Stimulated activated CD4-positive, alpha-beta T cell treated with anti-CD3 and anti-CD28 coated beads, Interleukin-1b, Interleukin-23, amount 100 ng/mL, for 24 hours (primary cell): ENCODE measurements around the gene TFPI.

Experiments used
- DNase-seq, 4 experiments: peaks; one replicate each; pipeline ENCODE4 v3.0.0-alpha.2; 2020; ENCODE audit warnings: low read depth in 4 of 4, low spot score in 1 of 4

TFPI gene

DNA sequence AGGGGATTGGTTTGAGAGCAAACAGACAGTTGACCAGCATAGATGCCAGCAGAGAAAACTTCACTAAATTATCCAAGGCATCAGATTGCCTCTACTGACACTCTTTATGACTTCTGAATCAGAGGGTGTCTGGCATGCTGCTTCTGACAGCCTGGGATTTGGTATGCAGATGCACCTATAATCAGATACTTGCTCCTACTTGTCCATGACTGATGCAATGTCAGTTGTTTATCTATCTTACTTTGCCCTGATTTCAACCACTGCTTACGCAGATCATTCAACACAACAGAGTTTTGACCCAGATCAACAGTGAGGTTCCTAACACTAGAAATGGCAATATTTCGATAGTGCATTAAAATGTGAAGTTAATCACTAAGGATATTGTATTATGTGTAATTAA is 83.5 kb downstream of the TFPI start:
- no peak for DNase-seq

DNA sequence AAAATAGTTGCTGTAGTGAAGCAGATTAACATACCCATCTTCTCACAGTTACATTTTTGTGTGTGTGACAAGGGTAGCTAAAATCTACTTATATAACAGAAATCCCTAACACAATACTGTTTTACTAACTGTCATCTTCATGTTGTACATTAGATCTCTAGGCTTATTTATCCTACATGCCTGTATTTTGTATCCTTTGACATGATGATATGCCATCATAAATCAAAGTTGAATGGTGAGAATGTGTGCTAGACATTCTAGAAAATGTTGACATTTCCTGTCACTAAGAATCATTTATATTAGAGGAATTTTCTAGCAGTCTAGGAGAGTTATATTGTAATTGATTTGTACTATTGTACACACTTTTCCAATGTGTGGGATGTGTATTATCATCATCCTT is 84.7 kb downstream of the TFPI start:
- DNase-seq: no peak

DNA sequence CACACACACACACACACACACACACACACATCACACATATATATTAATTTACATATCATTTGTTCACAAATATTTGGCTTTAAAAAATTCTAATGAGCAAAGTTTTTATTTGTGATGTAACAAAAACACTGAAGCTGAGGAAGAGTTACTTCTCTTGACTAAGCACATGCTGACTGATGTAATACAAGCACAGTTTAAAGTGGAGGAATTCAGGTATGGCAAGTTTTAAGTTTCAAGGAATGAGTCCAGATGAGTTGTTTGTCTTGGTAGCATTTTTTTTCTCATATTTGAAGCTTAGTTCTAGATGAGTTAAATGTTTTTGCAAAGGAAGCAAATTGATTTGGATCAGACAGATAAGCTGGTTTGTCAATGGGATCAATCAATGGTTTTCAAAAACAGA is 86.0 kb downstream of the TFPI start:
- DNase-seq: no peak

DNA sequence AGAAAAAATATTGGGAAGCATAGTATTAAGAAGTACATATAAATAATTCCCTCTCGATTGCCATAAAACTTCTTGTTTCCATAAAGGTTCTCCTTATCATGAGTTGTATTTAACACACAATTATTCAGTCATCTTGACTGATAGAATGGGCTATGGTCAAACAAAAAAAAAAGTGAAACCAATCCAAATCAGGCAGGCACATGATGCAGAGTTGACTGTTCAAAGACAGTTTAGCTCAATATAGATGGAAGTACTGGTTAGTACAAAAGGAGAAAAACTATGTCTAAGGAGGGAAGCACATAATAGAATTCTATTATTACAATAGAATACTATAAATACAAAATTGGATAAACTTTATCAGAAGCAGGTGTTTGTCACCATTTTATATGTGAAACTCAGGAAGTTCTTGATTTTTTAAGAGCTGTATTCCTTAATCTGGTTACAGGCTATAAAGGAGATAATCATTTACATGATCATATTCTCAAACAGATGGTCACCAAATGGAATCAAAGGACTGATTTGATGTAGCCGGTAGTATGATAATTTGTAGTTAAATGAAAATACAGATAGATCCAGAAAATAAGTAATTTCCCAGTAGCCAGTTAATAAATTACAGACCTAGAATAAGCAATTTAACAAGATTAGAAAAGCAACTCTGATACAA is 88.0 kb downstream of the TFPI start:
- DNase-seq: no peak

DNA sequence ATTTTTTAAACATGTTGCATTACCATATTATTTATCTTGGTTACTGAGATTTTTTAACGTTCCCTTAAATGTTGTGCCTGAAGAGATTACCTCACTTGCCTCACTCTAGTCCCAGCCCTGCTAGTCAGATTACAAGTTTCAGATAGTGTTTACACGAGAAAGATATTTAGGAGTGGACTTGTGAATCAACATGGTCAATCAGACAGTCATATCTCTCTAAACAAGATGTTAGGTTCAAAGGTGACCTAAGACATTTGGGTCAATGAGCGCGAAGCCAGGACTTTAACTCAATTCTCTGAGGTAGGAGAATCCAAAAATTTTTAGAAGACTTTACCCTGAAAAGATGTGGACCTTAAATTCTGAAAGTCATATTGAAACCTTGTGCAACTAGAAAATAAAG is 91.4 kb downstream of the TFPI start:
- DNase-seq: no peak

DNA sequence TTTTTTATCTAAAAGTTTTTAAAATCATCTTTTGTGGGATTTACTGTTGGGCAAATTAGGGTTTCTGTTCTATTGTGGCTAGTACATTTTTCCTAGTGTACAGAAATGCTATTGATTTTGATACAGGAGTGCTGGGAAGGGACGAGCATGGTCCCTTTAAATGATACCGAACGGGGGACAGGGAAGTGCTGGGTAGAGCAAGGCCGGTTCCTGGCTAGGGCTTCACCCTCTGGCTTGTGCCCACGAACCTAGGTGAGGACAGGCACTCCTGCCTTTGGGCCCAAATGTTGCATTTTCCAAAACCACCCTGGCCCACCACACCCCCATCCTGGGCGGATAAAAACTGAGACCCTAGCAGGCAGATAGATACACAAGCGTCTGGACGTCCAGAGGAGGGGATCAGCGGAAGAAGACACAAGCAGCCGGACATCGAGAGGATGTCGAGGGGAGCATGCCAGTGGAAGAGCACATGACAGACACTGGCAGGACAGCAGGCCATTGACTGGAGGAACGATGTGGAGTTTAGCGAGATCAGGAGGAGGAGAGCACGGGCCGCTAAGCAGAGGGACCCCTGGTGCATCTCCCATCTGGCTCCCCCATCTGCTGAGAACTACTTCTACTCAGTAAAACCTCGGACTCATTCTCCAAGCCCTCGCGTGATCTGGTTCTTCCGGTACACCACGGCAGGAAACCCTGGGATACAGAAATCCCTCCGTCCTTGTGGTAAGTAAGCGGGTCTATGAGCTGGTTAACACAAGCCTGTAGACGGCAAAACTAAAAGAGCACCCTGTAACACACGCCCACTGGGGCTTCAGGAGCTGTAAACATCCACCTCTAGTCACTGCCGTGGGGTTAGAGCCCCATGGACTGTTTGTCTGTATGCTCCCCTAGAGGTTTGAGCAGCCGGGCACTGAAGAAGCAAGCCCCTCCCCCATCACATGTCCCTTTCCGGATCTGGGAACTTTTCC is 92.7 kb downstream of the TFPI start:
- no peak for DNase-seq

DNA sequence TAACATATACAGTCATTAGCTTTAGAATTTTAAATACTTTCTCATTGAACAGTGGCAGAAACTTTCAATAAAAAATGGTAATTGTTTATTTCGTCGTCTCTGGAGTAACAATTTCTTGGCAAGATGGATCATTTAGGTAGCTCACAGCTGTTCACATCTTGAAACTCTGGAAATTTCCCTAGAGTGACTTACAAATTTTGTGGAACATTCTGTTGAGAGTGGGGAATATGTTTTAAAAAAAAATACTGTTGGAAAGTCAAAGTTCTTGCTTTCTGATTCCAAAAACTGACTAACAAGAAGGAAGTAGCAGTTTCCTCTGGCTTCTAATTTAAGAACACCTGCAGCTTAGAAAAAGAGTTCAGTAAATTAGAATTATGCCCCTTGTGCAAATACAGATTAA is 95.0 kb downstream of the TFPI start:
- no peak for DNase-seq

DNA sequence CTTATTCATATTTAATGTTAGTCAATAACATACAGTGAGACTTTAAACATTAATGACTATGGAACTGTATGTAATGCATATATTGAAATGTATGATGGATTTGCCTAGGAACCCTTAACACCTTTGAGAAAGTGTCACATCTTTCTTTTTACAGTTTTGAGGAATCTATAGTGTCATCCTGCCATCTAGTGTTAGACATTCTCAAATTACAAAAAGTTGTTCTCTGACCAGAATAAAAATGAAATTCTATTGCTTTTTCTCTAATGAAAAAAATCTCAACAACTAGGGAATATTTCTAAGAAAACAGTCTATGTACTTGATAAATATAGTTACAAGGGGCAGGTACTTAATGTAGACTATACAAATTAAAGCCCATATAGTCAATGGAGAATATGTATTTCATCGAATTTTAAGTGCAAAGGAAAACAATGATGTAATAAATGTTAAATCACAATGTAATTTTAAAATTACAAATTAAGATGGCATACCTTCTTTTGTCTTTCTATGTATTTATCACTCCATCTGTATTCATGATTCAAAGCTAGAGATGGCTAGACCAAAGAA is 101.1 kb downstream of the TFPI start:
- DNase-seq: no peak

DNA sequence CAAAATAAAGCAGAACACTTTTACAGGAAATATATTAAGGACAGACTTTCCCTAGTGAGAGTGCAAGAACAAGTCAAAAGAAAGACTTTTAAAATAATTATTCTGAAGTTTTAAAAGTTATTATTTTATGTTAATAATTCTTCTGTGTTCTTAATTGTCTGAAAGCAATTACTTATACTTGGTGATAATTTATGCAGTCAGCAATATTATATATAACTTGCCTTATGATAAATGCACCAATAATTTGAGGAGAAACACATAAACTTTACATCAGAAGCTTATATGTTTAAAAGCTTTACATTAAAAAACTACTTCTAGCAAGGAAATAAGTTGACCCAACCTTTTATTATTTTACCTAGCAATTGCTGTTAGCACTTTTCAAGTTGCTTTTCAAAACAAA is 102.7 kb downstream of the TFPI start:
- no peak for DNase-seq

DNA sequence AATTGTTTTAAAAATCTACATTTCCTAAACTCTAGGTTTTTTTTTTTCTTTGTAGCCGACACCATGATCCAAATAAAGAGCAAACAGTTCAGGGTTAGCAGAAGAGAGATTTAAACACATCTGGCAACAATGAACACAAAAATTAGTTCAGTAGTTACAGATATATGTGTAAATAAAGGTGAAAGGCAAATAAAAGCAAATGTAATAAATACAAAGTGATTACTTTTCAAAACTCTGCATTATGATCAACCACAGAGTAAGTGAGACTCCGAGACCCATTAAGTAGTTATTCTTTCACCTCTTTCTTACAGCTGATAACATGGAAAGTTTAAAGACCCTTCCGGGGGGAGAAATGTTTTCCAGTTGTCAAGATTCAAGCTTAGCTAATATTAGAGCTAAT is 106.9 kb downstream of the TFPI start:
- DNase-seq: no peak

DNA sequence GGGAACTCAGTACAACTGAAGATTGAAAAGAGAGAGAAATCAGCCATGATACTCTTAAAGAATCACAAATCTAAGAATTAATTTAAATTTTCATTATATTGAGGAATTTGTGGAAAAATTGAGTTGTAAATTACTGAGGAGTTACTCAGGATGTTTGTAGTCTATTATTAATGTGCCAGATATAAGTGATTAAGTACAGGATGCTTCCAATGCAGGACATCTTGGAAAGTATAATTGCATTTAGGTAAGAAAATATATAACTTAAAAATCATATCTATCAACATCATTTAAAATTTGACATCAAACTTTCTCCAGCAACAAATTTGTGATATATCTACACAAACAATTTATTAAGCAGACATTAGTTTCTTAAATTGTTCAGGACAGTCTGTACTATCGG is 107.5 kb downstream of the TFPI start:
- no peak for DNase-seq

DNA sequence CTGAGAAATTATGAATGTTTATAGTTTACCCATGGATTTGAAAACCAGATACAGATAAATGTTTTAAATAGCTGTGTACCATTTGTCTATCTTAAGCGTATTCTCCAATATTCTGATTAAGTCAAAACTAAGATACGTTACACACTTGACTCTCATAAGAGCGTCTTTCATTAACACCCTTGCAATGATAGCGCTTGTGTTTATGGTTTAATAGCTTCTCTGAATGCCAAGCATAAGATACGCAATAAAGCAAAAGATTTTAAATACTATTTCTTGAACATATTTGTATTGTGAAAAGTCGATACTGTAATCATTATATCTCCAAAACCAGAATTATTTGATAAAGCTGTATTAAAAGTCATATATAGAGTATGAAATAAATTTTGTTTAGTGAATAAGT is 109.2 kb downstream of the TFPI start:
- DNase-seq: no peak

DNA sequence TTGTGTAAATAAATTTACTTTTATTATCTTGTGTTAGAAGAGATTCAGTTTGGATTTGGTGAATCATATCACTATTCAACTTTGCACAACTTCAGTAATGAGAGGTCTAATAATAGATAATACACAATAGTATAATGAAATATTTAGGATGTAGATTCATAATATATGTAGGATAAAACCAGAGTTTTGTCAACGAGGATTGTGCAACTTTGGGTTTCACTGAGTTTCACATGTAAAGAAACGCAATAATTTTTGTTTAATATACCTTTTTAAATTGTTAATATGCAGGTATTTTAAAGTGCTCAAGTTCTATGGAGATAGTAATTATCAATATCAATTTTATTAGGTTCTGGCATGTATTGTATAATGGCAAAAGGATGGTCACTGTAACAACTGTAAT is 111.5 kb downstream of the TFPI start:
- DNase-seq: no peak

DNA sequence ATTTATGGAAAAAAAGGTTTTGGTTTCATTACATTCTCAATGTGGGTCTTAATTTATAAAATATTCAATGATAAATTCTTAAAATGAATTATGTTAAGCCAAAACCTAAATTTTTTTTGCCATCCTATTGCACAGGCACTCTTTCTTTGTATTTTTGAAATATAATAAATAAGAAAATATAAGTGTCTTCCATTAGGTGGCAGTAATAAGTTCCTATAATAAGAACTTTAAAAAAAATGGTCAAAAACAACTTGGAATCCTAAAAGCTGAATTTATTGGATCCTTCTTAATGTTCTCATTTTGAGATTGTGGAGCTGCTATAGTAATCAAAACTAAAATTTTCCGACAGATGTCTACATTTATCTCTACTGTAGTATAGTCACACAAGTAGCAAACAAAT is 111.9 kb downstream of the TFPI start:
- no peak for DNase-seq

DNA sequence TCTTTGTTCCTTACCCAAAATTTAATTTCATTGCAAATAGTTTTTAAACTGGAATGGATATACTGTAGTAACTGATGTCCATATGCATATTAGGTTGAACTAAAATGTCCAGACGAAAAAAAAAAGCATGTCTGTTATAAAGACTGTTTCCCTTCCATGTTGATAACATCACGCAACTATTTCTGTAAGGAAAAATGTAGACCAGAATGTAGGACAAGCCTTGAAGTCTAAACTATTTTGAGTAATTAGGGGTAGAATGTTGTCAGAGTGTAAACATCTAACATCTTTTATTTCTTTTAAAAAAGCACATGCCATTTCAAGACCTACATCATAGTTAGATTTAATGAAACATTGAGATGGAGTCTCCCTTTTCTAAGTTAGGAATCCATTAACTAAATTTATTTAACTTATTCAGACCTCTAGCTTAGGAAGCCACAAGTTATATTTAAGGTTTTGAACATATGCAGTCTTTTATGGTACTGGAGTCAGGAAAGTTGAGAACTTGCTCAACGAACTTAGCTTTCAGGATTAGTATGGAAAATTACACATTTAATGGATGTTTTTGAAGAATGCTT is 114.0 kb downstream of the TFPI start:
- DNase-seq: no peak

DNA sequence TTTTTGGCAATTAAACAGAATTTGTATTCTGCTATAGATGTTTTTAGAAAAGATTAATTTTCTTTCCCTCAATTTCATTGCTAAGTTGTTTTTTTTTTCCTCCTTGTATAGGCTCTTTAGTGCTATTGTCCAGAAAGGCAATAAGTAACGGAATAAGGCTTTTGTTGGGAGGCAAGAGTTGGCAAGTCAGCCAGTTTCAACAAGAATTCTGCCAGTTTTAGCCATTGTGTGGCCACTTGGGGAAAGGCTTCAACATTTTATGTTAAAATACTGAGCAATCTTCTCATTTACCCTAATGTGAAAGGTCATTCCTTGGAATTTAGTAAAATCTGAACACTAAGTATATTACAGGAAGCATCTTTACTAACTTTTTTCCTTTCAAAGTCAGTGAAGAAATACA is 115.8 kb downstream of the TFPI start:
- DNase-seq: no peak

DNA sequence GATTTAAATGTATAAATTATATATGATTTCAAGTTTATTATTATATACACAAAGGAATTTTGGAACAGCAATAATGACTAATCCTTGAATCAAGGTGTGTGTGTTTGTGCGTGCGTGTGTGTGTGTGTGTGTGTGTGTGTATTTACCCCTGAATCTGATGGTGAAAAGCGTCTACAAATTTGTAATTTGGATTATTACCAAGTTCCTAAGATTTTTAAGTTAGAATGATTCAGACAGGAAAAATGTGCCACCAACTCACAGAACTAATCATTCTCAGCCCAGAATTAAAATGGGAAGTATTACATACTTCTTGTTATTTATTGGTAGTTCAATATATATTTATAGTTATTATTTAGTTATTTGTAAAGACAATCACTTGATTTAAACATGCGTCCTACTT is 118.5 kb downstream of the TFPI start:
- DNase-seq: no peak

DNA sequence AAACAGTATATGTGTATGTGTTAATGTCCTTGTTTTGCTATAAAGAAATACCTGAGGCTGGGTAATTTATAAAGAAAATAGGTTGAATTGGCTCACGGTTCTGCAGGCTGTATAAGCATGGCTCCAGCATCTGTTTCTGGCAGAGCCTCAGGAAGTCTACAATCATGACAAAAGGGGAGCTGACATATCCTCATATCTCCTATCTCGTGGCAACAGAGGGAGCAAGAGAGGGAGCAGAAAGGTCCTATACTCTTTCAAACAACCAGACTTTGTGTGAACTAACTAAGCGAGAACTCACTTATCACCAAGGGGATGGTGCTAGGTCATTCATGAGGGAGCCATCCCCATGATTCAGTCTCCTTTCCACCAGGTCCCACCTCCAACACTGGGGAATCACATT is 119.2 kb downstream of the TFPI start:
- no peak for DNase-seq

DNA sequence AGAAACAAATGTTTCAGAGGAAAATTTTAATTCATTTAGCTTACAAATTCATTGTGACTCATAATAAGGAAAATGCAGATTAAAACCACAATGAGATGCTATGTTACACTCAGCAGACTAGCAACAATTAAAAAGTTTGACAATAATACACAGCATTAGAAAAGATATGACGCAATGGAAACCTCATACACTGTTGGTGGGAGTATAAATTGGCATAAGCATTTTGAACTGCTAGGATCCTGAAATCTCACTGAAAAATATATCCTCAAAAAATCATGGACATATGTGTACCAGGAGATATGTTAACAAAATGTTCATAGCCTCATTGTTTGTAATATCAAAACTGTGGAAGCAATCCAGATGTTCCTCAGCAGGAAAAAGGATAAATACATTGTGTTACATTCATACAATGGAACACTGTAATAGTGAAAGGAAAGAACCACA is 119.9 kb downstream of the TFPI start:
- no peak for DNase-seq

DNA sequence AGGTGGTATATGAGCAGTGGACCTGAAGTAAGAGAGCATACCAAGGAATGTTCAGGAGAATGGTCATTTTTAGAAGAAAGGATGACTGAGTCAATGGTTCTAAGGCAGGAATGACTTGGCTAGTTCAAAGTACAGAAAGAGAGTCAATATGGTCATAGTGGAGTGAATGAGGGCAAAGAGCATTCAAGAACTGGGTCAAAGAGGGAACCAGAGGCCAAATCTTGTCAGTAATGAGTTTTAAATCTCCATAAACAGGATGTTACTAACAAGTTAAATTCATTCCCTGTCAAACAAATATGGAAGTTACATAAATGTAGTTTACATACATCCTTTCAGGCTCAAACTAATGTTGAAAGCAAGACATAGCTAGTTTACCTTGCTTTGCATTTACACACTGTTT is 122.3 kb downstream of the TFPI start:
- no peak for DNase-seq

DNA sequence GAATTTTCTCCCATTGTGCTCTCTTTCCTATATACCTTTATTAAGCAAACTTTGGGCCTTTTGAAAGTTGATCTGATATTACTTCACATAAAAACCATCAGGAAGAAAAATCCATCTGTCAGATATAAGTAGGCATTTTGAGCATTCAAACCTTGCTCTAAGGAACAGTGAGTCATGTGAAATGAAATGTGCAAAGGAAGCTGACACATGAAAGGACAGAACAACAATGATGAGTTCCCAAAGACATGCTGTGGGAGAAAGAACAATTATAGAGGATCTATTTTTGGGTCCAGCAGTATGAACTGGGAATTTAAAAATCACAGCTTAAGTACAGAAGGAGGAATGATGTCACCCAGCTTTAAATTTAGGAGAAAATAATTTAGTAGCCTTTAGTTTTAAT is 124.2 kb downstream of the TFPI start:
- no peak for DNase-seq

DNA sequence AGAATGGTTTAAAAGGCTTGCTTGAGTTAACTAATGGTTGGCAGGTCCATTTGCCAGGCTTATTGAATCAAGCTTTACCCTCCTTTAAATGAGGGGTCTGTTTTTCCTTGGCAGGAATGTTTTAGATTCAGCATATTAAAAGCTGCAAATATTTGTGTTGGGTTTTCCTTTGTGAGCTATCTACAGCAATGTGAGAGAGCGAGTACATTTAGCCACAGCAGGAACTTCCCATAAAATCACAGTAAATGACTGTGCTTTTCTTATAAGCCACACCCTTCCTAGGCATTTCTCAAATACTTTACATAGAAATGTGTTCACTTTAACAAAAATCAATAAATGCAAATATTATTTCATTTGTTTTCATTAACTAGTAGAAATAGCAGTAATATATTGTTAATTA is 130.1 kb downstream of the TFPI start:
- no peak for DNase-seq
